Activated CD4-positive, alpha-beta T cell treated with anti-CD3 and anti-CD28 coated beads, Interleukin-2, amount 50 U/mL, for 24 hours (primary cell): Measurements from ENCODE around the gene IFNG-AS1.
A peak's percentile ranks its signal among the peaks of the same experiment; 100 is the strongest.

Experiments used
- DNase-seq, 2 donors: peaks; one replicate each; pipeline ENCODE4 v3.0.0-alpha.2; 2020; ENCODE audit warnings: low read depth in 1 of 2, low spot score in 1 of 2

The IFNG-AS1 gene

DNA sequence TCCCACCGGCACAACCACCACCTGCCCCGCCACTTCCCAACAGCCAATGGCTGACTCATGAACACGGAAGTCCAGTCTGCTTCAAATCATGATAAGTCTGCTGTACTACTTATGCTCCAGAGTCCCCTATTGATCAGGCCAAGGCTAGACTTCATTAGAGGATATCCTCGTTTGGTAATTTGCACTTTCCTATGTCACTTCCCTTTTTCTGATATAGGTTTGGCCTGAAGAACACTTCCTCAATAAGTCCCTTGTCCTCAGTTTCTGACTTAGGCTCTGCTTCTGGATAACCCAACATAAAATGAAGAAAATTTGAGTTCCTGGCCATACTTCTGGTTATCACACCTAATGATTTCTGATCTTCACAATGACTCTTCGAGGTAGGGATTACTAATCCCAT, 45.3 kb downstream of the IFNG-AS1 start:
- DNase-seq = no peak

DNA sequence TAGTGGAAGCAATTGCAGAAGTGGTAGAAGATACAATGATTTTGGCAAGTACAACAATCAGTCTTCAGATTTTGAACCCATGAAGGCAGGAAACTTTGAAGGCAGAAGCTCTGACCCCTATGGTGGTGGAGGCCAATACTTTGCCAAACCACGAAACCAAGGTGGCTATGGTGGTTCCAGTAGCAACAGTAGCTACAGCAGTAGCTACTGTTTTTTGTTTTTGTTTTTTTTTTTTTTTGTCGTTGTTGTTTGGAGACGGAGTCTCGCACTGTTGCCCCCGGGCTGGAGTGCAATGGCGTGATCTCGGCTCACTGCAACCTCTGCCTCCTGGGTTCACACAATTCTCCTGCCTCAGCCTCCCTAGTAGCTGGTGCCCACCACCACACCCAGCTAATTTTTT, 47.4 kb downstream of the IFNG-AS1 start:
- no peak for DNase-seq

DNA sequence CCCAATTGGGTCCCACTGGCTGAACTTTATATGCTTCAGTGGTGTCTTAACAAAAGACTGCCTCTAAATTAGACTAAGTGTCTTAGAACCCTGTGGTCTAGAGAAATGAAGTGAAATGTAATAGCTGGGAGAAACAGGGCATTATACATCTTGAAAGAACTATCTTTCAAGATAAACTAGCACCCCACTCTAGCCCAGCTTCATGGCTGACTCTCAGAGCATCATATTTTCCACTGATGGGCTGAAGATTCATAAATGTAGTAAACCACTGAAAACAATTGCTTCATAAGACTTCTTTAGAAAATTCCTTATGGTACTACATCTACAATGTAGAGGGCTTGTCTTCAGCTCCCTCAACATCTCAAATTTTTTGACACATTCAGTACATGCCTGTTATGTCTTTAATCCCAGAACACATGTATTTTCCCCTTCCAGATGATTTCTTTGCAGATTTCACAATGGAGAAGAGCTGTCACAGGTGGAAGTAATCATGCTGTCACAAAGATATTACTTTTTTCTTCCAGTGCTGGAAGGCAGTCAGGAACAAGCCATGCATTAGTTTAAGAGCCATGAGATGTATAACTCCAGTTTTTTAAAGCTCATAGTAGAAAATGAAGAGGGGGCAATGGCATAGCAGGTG, 48.5 kb downstream of the IFNG-AS1 start:
- no peak for DNase-seq

DNA sequence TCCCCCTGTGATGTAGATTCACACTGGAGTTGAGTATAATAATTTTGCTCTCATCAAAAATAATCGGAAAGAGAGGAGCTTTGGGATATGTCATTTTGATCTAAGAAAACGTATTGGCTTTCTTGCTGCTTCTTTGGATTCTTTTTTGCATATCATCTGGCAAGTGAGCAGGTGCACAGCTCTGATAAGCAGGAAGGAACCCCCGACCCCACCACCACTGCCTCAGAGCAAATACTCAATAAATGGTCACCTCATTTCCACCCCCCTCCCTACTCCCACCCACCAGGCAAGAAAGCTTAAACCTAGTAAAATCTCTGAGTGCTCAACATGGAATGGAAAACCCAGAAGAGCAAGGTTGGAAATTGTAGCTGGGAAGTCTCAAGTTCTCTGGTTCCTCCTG, 49.4 kb downstream of the IFNG-AS1 start:
- no peak for DNase-seq

DNA sequence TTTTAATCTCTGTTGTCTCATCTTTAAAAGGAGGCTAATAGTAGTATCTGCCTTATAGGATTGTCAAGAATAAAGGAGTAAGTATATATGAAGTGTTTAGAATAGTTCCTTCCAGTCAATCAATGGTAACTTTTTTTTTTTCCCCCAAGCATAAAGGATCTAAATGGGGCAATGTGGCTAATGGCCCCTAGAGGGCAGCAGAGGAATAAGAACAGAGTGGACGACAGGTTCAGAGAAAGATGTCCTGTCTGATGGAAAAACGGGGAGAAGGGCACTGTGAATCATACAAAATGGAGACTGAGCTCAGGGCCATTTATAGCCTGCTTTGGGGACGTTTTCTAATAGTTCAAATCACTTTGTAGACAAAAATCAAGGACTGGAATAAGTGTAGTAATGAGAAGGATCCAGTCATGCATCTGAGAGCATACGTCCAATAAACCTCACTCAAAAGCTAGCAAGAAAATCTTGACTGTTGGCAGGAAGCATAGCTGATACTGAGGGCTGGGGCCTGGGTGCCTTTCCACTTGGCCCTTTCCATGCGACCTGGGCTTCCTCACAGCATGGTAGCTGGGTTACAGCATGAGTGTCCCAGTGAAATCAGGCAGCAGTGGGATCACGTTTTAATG, 51.3 kb downstream of the IFNG-AS1 start:
- DNase-seq = peak; percentile 42 to 60

DNA sequence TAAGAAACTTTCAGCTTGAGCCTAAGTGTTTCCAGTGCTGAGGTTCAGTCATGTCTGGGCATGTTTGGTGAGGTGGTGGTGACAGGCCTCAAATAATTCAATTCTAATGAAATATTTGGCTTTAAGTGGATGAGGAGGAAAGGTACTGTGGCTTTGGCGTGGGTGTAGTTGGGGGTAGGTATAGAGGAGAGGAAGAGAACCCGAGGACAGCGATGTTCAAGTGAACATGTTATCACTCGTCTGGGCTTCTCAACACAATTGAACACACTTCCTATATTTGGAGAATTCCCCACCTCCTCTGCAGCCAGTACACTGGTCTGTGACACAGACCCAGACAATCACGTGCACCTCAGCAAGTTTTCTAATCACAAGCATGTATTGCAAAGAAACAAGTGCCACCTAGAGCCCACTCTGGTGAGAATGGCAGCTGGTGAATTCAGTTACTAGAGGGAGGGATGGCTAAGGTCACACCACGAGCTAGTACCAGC, 53.0 kb downstream of the IFNG-AS1 start:
- DNase-seq = peak in 1 of 2 donors; percentile 3

DNA sequence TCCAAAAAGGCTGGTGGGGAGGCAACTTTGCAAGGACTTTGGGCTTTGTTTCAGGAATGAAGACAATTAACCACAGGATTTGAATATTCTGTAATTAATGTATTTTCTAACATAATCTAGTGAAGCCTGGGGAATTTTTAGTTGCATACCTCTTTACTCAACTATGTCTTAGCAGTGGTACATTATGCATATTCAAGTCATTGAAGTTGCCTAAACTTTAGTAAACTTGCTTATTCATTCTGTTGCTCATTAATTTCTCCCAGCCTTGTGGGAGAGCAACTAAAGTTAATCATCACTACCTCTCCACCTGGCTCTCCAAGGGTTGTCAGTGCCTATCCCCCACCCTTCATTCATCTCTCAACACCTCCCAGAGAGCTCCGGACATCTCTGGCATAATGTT, 54.2 kb downstream of the IFNG-AS1 start:
- no peak for DNase-seq

DNA sequence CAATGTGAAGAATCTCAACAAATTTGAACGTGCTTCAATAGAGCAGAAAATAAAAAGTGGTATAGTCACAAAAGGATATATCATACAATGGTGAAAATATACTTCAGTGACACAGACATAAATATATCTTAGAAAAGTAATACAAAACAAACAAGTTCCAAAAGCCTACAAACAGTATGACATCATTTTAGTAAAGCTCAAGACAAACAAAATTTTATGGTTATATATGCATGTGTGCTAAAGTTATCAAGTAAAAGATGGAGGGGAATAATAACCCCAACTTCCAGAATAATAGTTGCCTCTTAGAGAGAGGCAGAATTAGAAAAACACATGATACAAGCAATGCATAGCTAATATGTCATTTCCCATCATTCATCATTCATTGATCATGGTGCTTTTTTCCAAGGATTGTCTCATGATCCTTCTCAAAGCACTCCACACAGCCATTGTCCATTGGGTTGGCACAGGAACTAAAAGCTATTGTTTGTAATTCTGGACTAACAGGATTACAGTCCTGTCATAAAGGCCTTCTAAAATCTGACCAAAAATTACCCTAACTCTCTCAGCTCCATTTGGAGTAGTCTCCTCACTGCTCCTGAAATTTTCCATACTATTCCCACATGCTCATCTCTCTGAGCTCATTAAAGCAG, 59.5 kb downstream of the IFNG-AS1 start:
- no peak for DNase-seq

DNA sequence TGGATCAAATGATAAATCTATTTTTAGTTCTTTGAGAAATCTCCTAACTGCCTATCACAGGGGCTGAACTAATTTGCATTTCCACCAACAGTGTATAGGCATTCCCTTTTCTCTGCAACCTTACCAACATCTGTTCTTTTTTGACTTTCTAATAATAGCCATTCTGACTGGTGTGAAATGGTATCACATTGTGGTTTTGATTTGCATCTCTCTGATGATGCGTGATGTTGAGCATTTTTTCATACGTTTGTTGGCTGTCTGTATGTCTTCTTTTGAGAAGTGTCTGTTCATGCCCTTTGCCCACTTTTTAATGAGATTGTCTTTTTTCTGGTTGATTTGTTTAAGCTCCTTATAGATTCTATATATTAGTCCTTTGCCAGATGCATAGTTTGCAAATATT, 67.1 kb downstream of the IFNG-AS1 start:
- no peak for DNase-seq

DNA sequence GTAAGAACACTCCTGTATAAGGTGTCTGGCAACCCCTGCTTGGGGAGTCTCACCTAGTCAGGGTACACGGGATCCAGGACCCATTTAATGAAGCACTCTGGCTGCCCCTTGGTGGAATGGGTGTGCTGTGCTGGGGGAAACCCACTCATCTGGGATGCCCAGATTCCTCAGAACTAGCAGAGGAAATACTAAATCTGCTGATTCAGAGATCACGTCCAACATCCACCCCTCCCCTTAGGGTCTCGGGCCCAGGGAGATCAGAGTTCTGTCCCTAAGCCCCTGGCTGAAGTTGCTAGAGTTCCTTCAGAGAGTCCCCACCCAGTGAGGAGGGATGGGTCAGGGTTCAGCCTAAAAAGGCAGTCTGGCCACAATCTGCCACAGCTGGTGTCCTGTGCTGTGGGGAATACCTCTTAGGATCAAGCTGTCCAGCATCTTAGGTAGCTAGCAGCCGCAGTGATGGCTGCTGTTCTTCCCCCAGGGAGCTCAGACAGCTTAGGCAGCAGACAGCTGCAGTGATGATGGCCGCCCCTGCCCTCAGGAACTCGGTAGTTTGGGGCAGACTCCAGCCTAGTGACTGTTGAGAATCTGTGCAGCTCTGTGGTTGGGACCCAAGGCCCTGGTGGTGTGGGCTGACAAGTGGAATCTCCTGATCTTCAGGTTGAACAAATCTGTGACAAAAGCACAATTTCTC, 74.8 kb downstream of the IFNG-AS1 start:
- DNase-seq = no peak

DNA sequence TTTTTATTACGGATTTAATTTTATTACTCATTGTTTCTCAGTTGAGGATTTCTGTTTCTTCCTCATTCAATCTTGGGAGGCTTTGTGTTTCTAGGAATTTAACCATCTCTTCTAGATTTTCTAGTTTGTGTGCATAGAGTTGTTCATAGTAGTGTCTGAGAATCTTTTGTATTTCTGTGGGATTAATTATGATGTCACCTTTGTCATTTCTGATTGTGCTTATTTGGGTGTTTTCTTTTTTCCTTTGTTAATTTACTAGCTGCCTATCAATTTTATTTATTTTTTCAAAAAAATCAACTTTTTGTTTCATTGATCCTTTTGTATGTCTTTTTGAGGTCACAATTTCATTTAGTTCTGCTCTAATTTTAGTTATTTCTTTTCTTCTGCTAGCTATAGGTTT, 75.9 kb downstream of the IFNG-AS1 start:
- DNase-seq = no peak

DNA sequence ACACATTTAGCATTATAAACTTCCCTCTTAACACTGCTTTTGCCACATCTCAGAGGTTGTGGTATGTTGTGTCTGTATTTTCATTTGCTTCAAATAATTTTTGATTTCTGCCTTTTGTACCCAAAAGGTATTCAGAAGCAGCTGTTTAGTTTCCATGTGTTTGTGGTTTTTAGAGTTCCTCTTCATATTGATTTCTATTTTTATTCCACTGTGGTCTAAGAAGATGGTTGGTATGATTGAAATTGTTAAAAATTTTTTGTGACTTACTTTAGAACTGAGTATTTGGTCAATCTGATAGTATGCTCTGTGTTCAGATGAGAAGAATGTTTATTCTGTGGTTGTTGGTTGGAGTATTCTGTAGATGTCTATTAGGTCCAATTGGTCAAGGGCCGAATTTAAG, 76.4 kb downstream of the IFNG-AS1 start:
- DNase-seq = no peak

DNA sequence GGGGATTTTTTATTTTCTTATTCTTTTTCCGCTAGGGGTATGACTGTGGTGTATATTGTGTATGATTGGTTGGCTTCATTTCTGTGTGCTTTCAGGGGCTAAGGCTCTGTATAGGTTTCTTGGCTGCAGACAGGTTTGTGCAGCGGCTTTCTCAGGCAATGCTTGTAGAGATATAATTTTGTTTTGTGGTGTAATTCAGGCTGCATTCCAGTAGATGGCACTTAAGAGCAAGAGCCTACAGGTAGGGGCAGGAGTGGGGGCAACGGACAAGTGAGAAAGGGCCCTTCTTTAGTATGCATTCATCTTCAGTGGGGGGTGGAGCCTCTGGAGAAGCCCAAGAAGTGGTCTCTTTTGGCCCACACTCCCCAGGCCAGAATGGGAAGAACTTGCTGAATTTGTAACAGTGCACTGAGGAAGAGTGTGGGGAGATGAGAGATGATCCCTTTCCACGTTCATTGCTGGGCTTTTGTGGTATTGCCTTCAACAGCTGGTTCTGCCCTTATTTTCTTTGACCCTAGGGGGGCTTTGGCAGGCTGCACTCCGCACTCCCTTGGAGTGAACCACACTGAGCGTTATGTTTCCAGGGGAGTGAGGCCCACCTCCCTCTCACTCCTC, 78.6 kb downstream of the IFNG-AS1 start:
- DNase-seq = no peak

DNA sequence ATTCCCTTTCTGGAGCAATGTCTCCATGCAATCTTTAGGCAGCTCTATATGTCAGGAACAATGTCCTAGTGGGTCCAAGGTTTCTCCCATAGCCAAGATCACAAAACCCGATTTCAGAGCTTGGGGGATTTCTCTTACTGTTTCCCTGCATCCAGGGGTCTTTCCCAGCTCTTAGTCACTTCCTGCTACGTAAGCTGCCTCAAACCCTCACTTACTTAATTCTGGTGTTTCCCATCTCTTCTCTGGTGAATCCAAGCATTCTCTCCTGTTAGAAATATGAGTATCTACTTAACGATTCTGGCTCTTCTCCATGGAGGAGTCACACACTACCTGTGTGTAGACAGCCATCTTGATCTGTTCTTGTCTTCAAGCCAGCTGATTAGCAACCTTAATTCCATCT, 80.0 kb downstream of the IFNG-AS1 start:
- no peak for DNase-seq
